Measurements from ENCODE around the gene VPS13C.
A peak's percentile ranks its signal among the peaks of the same experiment; 100 is the strongest.

The VPS13C gene

GRCh38 chr15:61989667-61990066 lies 70.6 kb downstream of the VPS13C start:
- DNase-seq (ENCODE audit: low spot score in 2 of 2) (no peak), ATAC-seq (ENCODE audit: low read depth) (no peak)
- H3K36me3 Mint-ChIP-seq: peaks cover 49% of the 10 kb centered on the region

GRCh38 chr15:61987824-61988223 lies 72.4 kb downstream of the VPS13C start:
- Mint-ChIP-seq H3K27ac (no peak overlapping the region), H3K4me3 (no peak overlapping the region), H3K27me3 (no peaks in the 10 kb centered on the region), H3K36me3 (peaks cover 52% of the 10 kb centered on the region), H3K4me1 (peaks cover 7% of the 10 kb centered on the region), H3K9me3 (peaks cover 13% of the 10 kb centered on the region)
- DNase-seq (ENCODE audit: low spot score in 2 of 2) (no peak), ATAC-seq (ENCODE audit: low read depth) (no peak)

More at GRCh38 chr15:61989667-61990066, 70.6 kb downstream of the VPS13C start:
- H3K9me3 Mint-ChIP-seq: peaks cover 13% of the 10 kb centered on the region
- H3K27me3 Mint-ChIP-seq: no peaks in the 10 kb centered on the region
- no peak overlapping the region for H3K4me3 Mint-ChIP-seq
- peaks cover 9% of the 10 kb centered on the region for H3K4me1 Mint-ChIP-seq
- peak overlapping the region; percentile 11 for H3K27ac Mint-ChIP-seq

- no peaks in the 10 kb centered on the region for H3K27me3 Mint-ChIP-seq
- peaks cover 3% of the 10 kb centered on the region for H3K4me1 Mint-ChIP-seq
- peaks cover 3% of the 10 kb centered on the region for H3K9me3 Mint-ChIP-seq
- peaks cover 31% of the 10 kb centered on the region for H3K36me3 Mint-ChIP-seq
- H3K4me3 Mint-ChIP-seq: no peak overlapping the region
- ATAC-seq (ENCODE audit: low read depth) (no peak), DNase-seq (ENCODE audit: low spot score in 2 of 2) (no peak)
- H3K27ac Mint-ChIP-seq: no peak overlapping the region
Measured at GRCh38 chr15:61983081-61983480, 77.2 kb downstream of the VPS13C start.

- Mint-ChIP-seq H3K9me3 (no peaks in the 10 kb centered on the region), H3K4me3 (no peak overlapping the region), H3K27me3 (no peaks in the 10 kb centered on the region), H3K36me3 (peaks cover 28% of the 10 kb centered on the region), H3K27ac (no peak overlapping the region), H3K4me1 (no peaks in the 10 kb centered on the region)
- DNase-seq (ENCODE audit: low spot score in 2 of 2): no peak
- ATAC-seq (ENCODE audit: low read depth): no peak
Measured at GRCh38 chr15:61978225-61978624, 82.0 kb downstream of the VPS13C start.

- Mint-ChIP-seq H3K36me3 (peaks cover 42% of the 10 kb centered on the region), H3K27ac (peak overlapping the region; percentile 73), H3K9me3 (no peaks in the 10 kb centered on the region), H3K4me1 (no peaks in the 10 kb centered on the region), H3K27me3 (no peaks in the 10 kb centered on the region), H3K4me3 (no peak overlapping the region)
- DNase-seq (ENCODE audit: low spot score in 2 of 2) (no peak), ATAC-seq (ENCODE audit: low read depth) (no peak)
Measured at GRCh38 chr15:61974759-61975158, 85.5 kb downstream of the VPS13C start.

GRCh38 chr15:61974118-61974517 lies 86.1 kb downstream of the VPS13C start:
- H3K27ac Mint-ChIP-seq: peak overlapping the region; percentile 73
- DNase-seq (ENCODE audit: low spot score in 2 of 2) (no peak), ATAC-seq (ENCODE audit: low read depth) (no peak)
- H3K4me3 Mint-ChIP-seq: no peak overlapping the region
- H3K27me3 Mint-ChIP-seq: no peaks in the 10 kb centered on the region
- no peaks in the 10 kb centered on the region for H3K4me1 Mint-ChIP-seq
- H3K9me3 Mint-ChIP-seq: no peaks in the 10 kb centered on the region
- H3K36me3 Mint-ChIP-seq: peaks cover 37% of the 10 kb centered on the region

GRCh38 chr15:61951949-61952348 lies 108.3 kb downstream of the VPS13C start:
- peaks cover 40% of the 10 kb centered on the region for H3K36me3 Mint-ChIP-seq
- no peaks in the 10 kb centered on the region for H3K4me1 Mint-ChIP-seq
- H3K27ac Mint-ChIP-seq: peak overlapping the region; percentile 38
- no peaks in the 10 kb centered on the region for H3K27me3 Mint-ChIP-seq
- ATAC-seq (ENCODE audit: low read depth): no peak
- no peak for DNase-seq (ENCODE audit: low spot score in 2 of 2)
- peaks cover 2% of the 10 kb centered on the region for H3K9me3 Mint-ChIP-seq
- H3K4me3 Mint-ChIP-seq: no peak overlapping the region

GRCh38 chr15:61946778-61947177 lies 113.5 kb downstream of the VPS13C start:
- H3K4me1 Mint-ChIP-seq: no peaks in the 10 kb centered on the region
- no peak overlapping the region for H3K27ac Mint-ChIP-seq
- ATAC-seq (ENCODE audit: low read depth) (no peak), DNase-seq (ENCODE audit: low spot score in 2 of 2) (no peak)
- peaks cover 3% of the 10 kb centered on the region for H3K9me3 Mint-ChIP-seq
- H3K27me3 Mint-ChIP-seq: no peaks in the 10 kb centered on the region
- peaks cover 35% of the 10 kb centered on the region for H3K36me3 Mint-ChIP-seq
- H3K4me3 Mint-ChIP-seq: no peak overlapping the region

- Mint-ChIP-seq H3K27me3 (no peaks in the 10 kb centered on the region), H3K9me3 (peaks cover 3% of the 10 kb centered on the region), H3K4me1 (no peaks in the 10 kb centered on the region), H3K4me3 (no peak overlapping the region), H3K36me3 (peaks cover 37% of the 10 kb centered on the region), H3K27ac (no peak overlapping the region)
- ATAC-seq (ENCODE audit: low read depth) (no peak), DNase-seq (ENCODE audit: low spot score in 2 of 2) (no peak)
Measured at GRCh38 chr15:61943992-61944391, 116.3 kb downstream of the VPS13C start.

- no peaks in the 10 kb centered on the region for H3K9me3 Mint-ChIP-seq
- peaks cover 28% of the 10 kb centered on the region for H3K36me3 Mint-ChIP-seq
- DNase-seq (ENCODE audit: low spot score in 2 of 2): no peak
- no peak overlapping the region for H3K27ac Mint-ChIP-seq
- no peaks in the 10 kb centered on the region for H3K27me3 Mint-ChIP-seq
- peaks cover 3% of the 10 kb centered on the region for H3K4me1 Mint-ChIP-seq
- H3K4me3 Mint-ChIP-seq: no peak overlapping the region
- no peak for ATAC-seq (ENCODE audit: low read depth)
Measured at GRCh38 chr15:61938249-61938648, 122.0 kb downstream of the VPS13C start.

- H3K4me1 Mint-ChIP-seq: peaks cover 5% of the 10 kb centered on the region
- no peaks in the 10 kb centered on the region for H3K27me3 Mint-ChIP-seq
- ATAC-seq (ENCODE audit: low read depth) (no peak), DNase-seq (ENCODE audit: low spot score in 2 of 2) (no peak)
- H3K4me3 Mint-ChIP-seq: no peak overlapping the region
- H3K27ac Mint-ChIP-seq: peak overlapping the region; percentile 21
- H3K9me3 Mint-ChIP-seq: no peaks in the 10 kb centered on the region
- H3K36me3 Mint-ChIP-seq: peaks cover 27% of the 10 kb centered on the region
Measured at GRCh38 chr15:61936528-61937195, 123.6 kb downstream of the VPS13C start.

GRCh38 chr15:61935493-61935892 lies 124.8 kb downstream of the VPS13C start:
- Mint-ChIP-seq H3K27ac (no peak overlapping the region), H3K9me3 (no peaks in the 10 kb centered on the region), H3K4me1 (peaks cover 5% of the 10 kb centered on the region), H3K27me3 (no peaks in the 10 kb centered on the region), H3K36me3 (peaks cover 28% of the 10 kb centered on the region), H3K4me3 (no peak overlapping the region)
- no peak for ATAC-seq (ENCODE audit: low read depth)
- DNase-seq (ENCODE audit: low spot score in 2 of 2): no peak

- Mint-ChIP-seq H3K27ac (no peak overlapping the region), H3K9me3 (no peaks in the 10 kb centered on the region), H3K36me3 (peaks cover 37% of the 10 kb centered on the region), H3K27me3 (no peaks in the 10 kb centered on the region), H3K4me1 (peaks cover 2% of the 10 kb centered on the region), H3K4me3 (no peak overlapping the region)
- ATAC-seq (ENCODE audit: low read depth) (no peak), DNase-seq (ENCODE audit: low spot score in 2 of 2) (no peak)
Measured at GRCh38 chr15:61929452-61929851, 130.8 kb downstream of the VPS13C start.

- Mint-ChIP-seq H3K4me1 (no peaks in the 10 kb centered on the region), H3K27ac (no peak overlapping the region), H3K4me3 (no peak overlapping the region), H3K36me3 (peaks cover 23% of the 10 kb centered on the region), H3K9me3 (no peaks in the 10 kb centered on the region), H3K27me3 (no peaks in the 10 kb centered on the region)
- ATAC-seq (ENCODE audit: low read depth) (no peak), DNase-seq (ENCODE audit: low spot score in 2 of 2) (no peak)
Measured at GRCh38 chr15:61923173-61923572, 137.1 kb downstream of the VPS13C start.

GRCh38 chr15:61921093-61921492 lies 139.2 kb downstream of the VPS13C start:
- H3K27me3 Mint-ChIP-seq: no peaks in the 10 kb centered on the region
- H3K36me3 Mint-ChIP-seq: peaks cover 26% of the 10 kb centered on the region
- ATAC-seq (ENCODE audit: low read depth) (no peak), DNase-seq (ENCODE audit: low spot score in 2 of 2) (no peak)
- H3K4me3 Mint-ChIP-seq: no peak overlapping the region
- no peak overlapping the region for H3K27ac Mint-ChIP-seq
- no peaks in the 10 kb centered on the region for H3K4me1 Mint-ChIP-seq
- H3K9me3 Mint-ChIP-seq: no peaks in the 10 kb centered on the region

Data from memory B cell (primary cell).